Hematopoietic multipotent progenitor cell treated with erythropoietin and hydrocortisone succinate and interleukin-3 and kit ligand, for 17 days (in vitro differentiated cells): Measurements from ENCODE around the gene CPNE2.
A peak's percentile ranks its signal among the peaks of the same experiment; 100 is the strongest.
"Not testable (repeated sequence)": the region's sequence is repeated elsewhere in the genome, so short reads cannot be mapped to it uniquely, and the experiment has no call there.

ENCODE experiments used
- DNase-seq: peaks from one replicate; pipeline ENCODE4 v3.0.0-alpha.2; 2015; ENCODE audit warnings: low spot score

The CPNE2 gene

GRCh38 chr16:57167953-57168352 is 75.6 kb downstream of the CPNE2 start:
- no peak for DNase-seq

DNA sequence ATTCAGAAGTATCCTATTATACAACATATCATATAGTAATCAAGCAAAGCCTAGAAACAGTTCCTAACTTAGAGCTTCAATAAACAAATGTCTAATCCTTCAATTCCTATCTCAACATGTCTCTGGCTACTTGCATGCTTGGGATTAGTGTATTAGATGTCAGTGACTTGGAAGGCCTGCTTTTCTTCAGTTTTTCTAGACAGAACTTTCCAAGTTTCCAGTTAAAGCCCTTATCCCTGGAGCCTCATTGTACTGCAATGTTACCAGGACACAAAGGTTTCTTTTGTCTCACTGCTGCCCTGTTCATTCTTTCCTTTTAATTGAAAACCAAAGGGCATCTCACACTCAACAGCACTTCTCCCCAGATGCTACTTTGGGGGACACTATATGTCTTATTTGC is 76.9 kb downstream of the CPNE2 start:
- no peak for DNase-seq

DNA sequence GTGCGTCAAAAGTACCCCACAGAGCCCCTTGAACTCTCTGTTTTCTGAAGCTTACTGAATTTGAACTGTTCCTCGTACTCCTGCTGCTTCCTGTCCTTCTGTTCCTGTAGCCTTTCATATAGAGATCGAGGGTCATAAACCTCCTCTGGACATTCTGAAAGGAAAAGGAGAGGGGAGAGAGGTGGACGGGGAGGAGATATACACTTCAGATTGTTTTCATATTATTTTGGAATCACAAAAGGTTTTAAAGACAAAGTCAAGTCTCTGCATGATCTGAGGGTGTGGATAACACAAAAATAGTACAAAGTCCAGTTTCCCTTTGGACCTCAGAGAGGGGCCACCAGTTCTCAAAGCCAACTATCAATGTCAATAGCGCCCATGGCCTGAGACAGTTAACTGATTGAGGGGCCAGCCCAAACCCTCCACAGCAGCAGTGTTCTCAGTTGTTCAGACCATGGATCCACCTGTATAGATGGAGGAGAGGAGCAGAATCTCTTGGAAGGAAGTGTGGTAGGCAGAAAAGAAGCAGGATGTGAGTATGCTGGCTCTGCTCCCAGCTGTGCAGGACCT is 80.4 kb downstream of the CPNE2 start:
- DNase-seq = no peak

DNA sequence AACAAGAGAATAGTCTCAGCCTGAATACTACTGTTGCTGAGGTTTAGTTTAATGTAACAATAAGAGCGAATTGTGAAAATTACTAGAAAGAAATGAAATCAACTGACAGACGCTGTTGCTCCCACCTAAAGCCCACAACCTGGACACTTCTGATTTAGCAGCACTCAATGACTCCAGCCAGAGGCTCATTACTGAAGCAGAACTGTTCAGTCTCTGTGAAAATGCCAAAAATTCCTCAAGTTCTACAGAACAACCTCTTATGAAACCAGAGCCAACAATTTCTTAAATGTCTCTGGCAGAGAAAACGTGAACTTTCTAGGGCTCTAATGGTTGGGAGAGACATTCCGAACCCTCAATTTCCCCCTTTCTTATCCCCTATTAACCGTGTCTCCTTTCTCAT is 83.5 kb downstream of the CPNE2 start:
- DNase-seq = no peak

- DNase-seq = no peak
These were observed 85.8 kb downstream of the CPNE2 start for GRCh38 chr16:57178196-57178595.

GRCh38 chr16:57178793-57179212 is 86.4 kb downstream of the CPNE2 start:
- no peak for DNase-seq

GRCh38 chr16:57179215-57179828 is 86.9 kb downstream of the CPNE2 start:
- no peak for DNase-seq

GRCh38 chr16:57184113-57184512 is 91.7 kb downstream of the CPNE2 start:
- no peak for DNase-seq

GRCh38 chr16:57184887-57185445 is 92.6 kb downstream of the CPNE2 start:
- DNase-seq = no peak

- DNase-seq = peak; percentile 76
These were observed 93.1 kb downstream of the CPNE2 start for GRCh38 chr16:57185446-57185944.

DNA sequence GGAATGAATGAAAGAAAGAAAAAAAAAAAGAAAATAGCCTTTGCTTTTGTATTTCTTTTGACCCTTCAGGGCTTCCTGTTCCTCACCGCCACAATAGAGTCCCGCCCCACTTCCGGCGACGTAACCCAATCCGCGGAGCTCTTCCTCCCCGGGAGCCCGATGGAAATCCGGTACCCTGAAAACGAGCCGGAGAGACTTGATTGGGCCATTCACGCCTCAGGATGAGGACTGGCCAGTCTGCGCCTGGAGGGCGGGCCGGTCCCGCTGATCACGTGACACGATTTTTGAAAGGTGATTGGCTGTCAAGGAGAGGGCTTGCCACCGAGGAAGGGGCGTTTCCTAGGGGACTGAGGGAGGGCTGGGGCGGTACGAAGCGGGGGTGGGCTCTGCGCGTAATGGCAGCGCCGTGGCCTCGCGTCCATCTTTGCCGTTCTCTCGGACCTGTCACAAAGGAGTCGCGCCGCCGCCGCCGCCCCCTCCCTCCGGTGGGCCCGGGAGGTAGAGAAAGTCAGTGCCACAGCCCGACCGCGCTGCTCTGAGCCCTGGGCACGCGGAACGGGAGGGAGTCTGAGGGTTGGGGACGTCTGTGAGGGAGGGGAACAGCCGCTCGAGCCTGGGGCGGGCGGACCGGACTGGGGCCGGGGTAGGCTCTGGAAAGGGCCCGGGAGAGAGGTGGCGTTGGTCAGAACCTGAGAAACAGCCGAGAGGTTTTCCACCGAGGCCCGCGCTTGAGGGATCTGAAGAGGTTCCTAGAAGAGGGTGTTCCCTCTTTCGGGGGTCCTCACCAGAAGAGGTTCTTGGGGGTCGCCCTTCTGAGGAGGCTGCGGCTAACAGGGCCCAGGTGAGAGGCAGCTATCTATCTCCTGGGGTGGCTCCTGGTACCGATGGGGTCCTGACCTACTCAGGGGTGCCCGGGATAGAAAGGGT is 93.8 kb downstream of the CPNE2 start, which contains the start of the genes PSME3IP1 and RSPRY1:
Gene PSME3IP1 (minus strand): TSS at position 95 of the 927 bp plus-strand sequence. CDS start 12,185 bp downstream, outside the sequence.
Gene RSPRY1 (plus strand): TSS at position 385 of the 927 bp plus-strand sequence. CDS start 18,330 bp downstream, outside the sequence.
- peak; percentile 100 for DNase-seq

DNA sequence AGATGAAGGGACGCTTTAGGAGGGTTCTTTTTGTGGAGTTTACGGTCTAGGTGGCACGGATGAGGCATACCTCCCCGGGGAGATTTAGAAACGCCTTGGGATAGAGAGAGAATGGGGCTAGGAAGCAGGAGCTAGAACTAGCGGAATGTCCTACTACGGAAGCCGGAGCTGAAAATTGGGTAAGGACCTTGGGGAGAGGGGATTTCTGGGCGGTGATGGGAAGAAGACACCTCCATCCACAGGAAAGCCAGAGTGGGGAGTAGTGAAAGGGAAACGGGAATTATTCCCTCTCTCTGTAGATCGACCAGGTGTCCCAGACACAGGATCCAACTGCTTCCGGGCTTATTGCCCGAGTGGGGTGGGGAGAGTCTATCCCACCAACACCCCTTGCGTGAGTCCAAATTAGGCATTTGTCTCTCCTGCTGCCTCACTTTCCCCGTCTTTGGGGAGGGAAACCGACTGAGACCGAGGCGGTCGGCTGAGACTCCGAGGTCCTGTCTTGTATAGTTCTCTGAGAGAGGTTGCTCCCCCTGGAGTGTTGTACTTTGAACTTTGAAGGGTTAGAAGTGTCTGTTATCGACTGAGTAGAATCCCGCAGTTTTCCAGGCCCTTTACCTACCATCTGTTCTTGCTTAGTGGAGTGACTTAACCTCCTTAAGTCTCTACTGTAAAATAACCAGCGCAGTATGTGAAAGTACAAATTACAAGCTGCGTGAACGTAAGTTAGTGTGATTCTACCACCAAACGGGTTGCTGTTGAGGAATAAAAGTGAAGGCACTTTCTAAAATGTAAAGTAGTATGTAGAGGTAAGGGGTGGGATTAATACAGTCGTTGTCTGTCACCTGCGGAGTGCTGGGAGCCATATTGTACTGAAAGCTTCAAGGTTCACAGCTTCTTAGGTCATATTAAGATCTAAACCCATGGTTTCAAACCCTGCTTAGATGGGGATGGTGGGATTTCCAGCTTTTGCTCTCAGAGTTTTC is 94.8 kb downstream of the CPNE2 start:
- DNase-seq = peak; percentile 46

- DNase-seq = not testable (repeated sequence)
These were observed 95.7 kb downstream of the CPNE2 start for GRCh38 chr16:57187902-57188710.

DNA sequence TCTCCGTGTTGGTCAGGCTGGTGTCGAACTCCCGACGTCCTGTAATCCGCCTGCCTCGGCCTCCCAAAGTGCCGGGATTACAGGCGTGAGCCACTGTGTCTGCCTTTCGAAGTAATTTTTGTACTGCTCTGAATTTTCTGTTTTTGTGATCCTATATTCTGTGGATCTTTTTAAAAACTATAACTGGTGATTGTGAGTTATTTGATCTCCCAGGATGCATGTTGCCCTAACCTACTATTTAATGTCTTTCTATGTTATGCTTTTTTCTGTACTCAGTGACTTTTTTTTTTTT is 96.3 kb downstream of the CPNE2 start:
- DNase-seq = no peak

GRCh38 chr16:57189527-57189926 is 97.1 kb downstream of the CPNE2 start:
- not testable (repeated sequence) for DNase-seq

DNA sequence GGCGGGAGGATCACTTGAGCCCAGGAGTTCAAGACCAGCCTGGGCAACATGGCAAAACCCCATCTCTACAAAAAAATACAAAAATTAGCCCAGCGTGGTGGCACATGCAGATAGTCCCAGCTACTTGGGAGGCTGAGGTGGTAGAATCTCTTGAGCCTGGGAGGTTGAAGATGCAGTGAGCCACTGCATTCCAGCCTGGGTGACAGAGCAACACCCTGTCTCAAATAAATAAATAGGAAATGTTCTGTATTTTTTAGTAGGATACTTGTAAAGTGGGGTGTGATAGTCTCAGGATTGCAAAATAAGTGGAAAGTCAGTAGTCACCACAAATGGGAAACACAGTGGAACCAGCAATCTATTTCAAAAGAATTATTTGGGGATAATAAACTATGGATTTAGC is 97.8 kb downstream of the CPNE2 start:
- DNase-seq = no peak

DNA sequence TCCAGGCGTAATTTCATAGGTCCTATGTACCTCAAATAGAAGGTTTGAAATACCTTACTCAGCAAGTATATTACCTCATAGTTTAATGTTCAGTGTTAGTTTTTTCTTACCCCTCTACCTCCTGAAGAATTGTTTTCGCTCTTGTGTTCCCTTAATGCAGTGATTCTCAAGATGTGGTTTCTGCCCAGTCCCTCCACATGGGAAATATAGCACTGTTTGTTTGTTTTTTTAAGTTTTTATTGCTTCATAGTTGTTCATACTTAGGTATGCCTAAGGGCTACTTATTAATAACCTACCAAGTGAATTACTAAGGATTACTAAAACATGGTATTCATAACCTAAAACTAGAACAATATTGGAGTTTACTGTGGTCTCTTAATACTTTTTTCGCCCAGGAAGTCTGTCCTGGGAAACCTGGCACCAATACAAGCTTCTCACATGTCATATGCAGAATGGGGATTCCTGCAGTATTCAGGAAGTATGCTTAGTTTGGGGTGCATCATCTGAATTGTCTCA is 98.7 kb downstream of the CPNE2 start:
- DNase-seq = no peak

- no peak for DNase-seq
These were observed 99.8 kb downstream of the CPNE2 start for GRCh38 chr16:57192146-57192545.

DNA sequence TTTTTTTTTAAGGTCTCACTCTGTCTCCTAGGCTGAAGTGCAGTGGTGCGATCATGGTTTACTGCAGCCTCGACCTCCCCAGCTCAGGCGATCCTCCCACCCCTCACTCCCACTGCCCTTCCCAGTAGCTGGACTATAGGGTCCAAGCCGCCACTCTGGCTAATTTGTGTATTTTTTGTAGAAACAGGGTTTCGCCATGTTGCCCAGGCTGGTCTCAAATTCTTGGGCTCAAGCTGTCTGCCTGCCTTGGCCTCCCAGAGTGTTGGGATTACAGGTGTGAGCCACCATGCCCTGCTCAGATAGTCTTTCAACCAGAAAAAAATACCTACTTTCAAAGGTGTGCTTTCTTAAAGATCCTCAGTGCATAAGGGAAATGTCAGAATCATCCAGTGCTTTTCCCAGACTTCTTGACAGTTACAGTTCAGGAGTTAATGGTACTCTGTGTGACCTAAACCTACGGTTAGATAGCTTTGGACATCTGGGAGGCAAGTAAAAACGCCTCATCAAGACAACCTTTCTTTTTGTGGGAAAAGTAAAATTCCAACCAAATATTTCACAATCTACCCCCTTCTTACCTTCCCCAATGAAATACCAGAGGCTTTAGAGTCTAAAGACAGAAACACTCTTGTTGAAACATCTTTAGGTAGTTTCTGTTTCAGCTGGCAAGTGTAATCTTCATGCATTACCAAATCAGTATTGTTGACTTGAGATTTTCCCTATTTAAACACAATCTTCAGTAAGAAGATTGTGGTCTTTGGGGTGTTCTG is 100.5 kb downstream of the CPNE2 start:
- DNase-seq = no peak
